Measurements from ENCODE around the gene TMEM144.

GRCh38 chr4:158291334-158292055 is 81.2 kb downstream of the TMEM144 start:
- TF ChIP-seq, protein P1, sequence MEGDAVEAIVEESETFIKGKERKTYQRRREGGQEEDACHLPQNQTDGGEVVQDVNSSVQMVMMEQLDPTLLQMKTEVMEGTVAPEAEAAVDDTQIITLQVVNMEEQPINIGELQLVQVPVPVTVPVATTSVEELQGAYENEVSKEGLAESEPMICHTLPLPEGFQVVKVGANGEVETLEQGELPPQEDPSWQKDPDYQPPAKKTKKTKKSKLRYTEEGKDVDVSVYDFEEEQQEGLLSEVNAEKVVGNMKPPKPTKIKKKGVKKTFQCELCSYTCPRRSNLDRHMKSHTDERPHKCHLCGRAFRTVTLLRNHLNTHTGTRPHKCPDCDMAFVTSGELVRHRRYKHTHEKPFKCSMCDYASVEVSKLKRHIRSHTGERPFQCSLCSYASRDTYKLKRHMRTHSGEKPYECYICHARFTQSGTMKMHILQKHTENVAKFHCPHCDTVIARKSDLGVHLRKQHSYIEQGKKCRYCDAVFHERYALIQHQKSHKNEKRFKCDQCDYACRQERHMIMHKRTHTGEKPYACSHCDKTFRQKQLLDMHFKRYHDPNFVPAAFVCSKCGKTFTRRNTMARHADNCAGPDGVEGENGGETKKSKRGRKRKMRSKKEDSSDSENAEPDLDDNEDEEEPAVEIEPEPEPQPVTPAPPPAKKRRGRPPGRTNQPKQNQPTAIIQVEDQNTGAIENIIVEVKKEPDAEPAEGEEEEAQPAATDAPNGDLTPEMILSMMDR (IDR thresholded peaks at IDR 0.05), result no peak
- TF ChIP-seq REST (IDR thresholded peaks at IDR 0.05; ENCODE audit: insufficient read depth in 1 of 2, low read depth in 2 of 2, low read length in 1 of 2) (no peak), SIN3A (IDR thresholded peaks at IDR 0.05; ENCODE audit: borderline replicate concordance, insufficient read depth, low read depth, low read length) (no peak)
